Neural crest cell (in vitro differentiated cells): ENCODE results near the gene SLC35A5. TPM values are rescaled to one million over a fixed set of nuclear protein-coding genes. Genes with fewer than 3 reads are reported as not detected.

Experiments
- DNase-seq: peaks from one replicate; pipeline ENCODE4 v3.0.0; 2021; ENCODE audit warnings: low read depth, mixed read lengths, low spot score
- H3K27ac Mint-ChIP-seq: one replicate; pipeline ENCODE4 v1.8.0; 2021; ENCODE audit warnings: mild to moderate bottlenecking, mixed read lengths; ENCODE audit not compliant: unreplicated experiment
- H3K27me3 Mint-ChIP-seq: 2 replicates; pipeline ENCODE4 v1.8.0; 2021; ENCODE audit warnings: low read depth, mild to moderate bottlenecking, mixed read lengths
- H3K36me3 Mint-ChIP-seq: 2 replicates; pipeline ENCODE4 v1.8.0; 2021; ENCODE audit warnings: low read depth, mild to moderate bottlenecking, mixed read lengths
- H3K4me1 Mint-ChIP-seq: 2 replicates; pipeline ENCODE4 v1.8.0; 2021; ENCODE audit warnings: mixed read lengths
- H3K4me3 Mint-ChIP-seq: one replicate; pipeline ENCODE4 v1.8.0; 2021; ENCODE audit warnings: mild to moderate bottlenecking, mixed read lengths
- H3K9me3 Mint-ChIP-seq: 2 replicates; pipeline ENCODE4 v1.8.0; 2021; ENCODE audit warnings: mixed read lengths
- total RNA-seq: library from RNA; stranded (reverse); gene quantifications from 2 replicates; pipeline ENCODE4 v1.2.1, GENCODE V29; 2021
- TF ChIP-seq, protein P1 (sequence below): fragments of 200-600 bp; sonication (generic); conservative IDR thresholded peaks from 2 replicates; pipeline ENCODE4 v1.5.0; 2021; ENCODE audit warnings: antibody characterized with exemption, mild to moderate bottlenecking

SLC35A5 gene
- total RNA-seq, 1 donor from 2014 or later, result 47.6 TPM

DNA sequence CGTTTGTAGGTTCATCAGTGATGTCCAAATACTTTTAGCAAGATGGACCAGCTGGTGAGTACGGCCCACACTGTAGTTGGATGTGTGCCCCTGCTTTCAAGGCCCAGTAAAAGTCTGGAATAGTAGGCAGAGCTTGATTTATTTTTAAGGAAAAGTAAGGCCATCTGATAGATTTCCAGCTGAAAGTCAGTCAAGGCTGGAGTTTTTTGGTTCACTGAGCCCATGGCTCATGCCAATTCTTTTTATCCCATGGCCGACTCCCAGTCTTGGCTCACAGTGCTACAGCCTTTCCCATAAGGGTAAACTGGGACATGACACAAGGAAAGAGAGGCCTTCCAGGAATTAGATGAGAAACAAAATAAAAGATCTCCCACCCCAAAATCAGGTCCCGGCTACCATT, 65.6 kb downstream of the SLC35A5 start:
- Mint-ChIP-seq H3K4me1 (peaks cover 23% of the 10 kb centered on the region), H3K4me3 (no peak overlapping the region), H3K27me3 (no peaks in the 10 kb centered on the region), H3K36me3 (no peaks in the 10 kb centered on the region), H3K9me3 (no peaks in the 10 kb centered on the region), H3K27ac (no peak overlapping the region)
- no peak for DNase-seq
- TF ChIP-seq, protein P1, sequence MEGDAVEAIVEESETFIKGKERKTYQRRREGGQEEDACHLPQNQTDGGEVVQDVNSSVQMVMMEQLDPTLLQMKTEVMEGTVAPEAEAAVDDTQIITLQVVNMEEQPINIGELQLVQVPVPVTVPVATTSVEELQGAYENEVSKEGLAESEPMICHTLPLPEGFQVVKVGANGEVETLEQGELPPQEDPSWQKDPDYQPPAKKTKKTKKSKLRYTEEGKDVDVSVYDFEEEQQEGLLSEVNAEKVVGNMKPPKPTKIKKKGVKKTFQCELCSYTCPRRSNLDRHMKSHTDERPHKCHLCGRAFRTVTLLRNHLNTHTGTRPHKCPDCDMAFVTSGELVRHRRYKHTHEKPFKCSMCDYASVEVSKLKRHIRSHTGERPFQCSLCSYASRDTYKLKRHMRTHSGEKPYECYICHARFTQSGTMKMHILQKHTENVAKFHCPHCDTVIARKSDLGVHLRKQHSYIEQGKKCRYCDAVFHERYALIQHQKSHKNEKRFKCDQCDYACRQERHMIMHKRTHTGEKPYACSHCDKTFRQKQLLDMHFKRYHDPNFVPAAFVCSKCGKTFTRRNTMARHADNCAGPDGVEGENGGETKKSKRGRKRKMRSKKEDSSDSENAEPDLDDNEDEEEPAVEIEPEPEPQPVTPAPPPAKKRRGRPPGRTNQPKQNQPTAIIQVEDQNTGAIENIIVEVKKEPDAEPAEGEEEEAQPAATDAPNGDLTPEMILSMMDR, result no peak

DNA sequence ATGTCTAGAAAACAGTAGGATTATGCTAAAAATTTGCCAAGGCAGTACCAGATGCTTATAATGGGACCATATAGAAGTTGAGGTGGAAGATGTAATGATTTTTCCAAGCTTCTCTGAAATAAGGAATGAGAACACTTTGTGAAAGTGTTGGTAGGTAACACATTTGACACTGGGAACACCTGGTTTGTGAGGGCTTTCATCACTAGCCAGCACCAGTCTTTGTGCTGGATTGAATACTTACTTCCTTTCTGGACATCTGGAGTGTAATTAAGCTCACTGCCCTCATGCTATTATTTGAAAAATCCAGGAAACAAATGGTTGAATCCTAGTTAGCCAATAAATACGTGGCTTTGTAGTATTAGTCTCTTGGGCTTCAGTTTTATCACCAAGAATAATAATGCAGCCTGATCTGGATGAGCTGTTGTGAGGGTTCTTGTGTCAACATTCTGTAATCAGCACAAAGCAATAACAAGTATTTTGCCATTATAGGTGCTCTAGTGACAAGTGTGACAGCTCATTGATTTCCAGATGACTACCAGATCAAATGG, 66.1 kb downstream of the SLC35A5 start:
- H3K4me1 Mint-ChIP-seq, result peaks cover 28% of the 10 kb centered on the region
- DNase-seq, result no peak
- no peak overlapping the region for H3K27ac Mint-ChIP-seq
- H3K4me3 Mint-ChIP-seq, result no peak overlapping the region
- TF ChIP-seq, protein P1, result no peak
- no peaks in the 10 kb centered on the region for H3K9me3 Mint-ChIP-seq
- no peaks in the 10 kb centered on the region for H3K27me3 Mint-ChIP-seq
- H3K36me3 Mint-ChIP-seq, result no peaks in the 10 kb centered on the region

DNA sequence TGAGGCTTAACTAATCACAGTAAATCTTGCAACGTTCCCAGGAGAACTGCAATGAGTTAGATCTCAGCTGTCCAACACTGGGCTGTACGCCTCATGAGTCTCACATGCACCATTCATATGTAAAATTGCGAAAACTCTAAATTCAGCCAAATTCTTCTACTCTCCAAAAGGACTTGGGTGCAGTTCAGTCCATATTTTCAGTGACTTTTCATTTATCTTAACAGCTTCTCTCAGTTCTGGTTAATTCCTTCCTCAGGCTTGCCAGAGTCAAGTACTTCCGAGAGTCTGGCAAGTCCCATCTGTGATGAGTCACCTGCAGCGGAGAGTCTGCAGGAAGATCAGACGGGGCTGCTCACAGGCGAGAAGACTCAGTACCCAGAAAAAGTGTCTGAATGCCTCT, 67.6 kb downstream of the SLC35A5 start:
- Mint-ChIP-seq H3K4me1 (peaks cover 43% of the 10 kb centered on the region), H3K9me3 (no peaks in the 10 kb centered on the region), H3K27me3 (no peaks in the 10 kb centered on the region), H3K36me3 (no peaks in the 10 kb centered on the region), H3K4me3 (no peak overlapping the region), H3K27ac (no peak overlapping the region)
- no peak for DNase-seq
- TF ChIP-seq, protein P1, result no peak

DNA sequence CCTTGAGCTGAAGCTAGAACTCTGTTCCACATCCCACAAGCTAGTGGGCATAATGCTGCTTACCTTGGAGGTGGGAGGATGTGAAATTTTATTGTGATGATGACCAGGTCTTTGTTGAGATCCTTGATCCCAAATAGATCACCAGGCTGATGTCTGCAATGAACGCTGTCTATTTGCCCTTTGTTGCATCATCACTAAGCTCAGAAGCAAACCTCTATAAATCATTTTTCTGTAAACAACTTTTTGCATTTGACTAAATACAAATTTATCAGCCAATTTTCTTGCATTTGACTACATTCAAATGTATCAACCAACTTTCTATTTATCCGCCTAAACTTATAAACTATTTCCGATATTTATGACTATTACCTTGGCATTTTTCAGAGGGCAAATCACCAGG, 69.4 kb downstream of the SLC35A5 start:
- TF ChIP-seq, protein P1, result no peak
- Mint-ChIP-seq H3K36me3 (no peaks in the 10 kb centered on the region), H3K27me3 (no peaks in the 10 kb centered on the region), H3K4me3 (no peak overlapping the region), H3K4me1 (peaks cover 58% of the 10 kb centered on the region), H3K27ac (no peak overlapping the region), H3K9me3 (no peaks in the 10 kb centered on the region)
- no peak for DNase-seq

DNA sequence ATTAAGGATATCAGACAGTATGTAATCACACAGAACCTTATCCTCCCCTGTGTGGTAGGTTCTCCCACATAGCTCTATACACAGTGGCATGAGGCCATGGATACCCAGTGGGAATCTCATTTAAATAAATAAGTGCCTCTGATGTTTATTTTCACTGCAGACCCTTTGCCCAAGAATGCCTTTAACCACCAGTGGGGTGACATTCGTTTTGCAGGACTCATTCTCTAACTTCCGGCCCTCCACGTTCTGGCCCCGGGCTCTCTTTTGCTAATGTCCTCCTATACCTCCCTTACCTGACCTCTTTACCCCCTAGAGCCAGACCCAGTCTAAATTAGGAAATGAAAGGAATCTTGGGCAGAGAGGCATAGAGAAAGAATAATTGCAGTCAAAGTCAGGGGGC, 70.8 kb downstream of the SLC35A5 start:
- Mint-ChIP-seq H3K4me3 (no peak overlapping the region), H3K36me3 (peaks cover 4% of the 10 kb centered on the region), H3K4me1 (peaks cover 67% of the 10 kb centered on the region), H3K27me3 (no peaks in the 10 kb centered on the region), H3K9me3 (no peaks in the 10 kb centered on the region), H3K27ac (no peak overlapping the region)
- DNase-seq, result no peak
- TF ChIP-seq, protein P1, result no peak

DNA sequence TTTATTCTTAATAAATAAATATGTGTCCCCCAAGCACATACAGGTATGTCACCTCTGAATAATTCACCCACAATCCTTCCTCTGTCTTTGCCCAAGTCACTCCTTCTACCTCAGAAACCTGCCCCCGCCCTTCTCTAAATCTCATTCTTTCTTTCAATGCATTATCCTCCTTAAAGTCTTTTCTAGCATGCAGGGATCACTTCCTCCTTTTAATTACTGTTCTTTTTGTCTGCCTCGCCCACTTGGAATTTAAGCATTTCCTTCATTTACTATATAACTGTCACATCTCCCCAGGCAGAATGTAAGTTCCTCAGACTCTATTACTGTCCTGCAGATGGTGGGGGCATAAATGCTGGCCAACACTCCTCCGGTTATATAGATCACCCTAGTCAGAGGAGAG, 71.3 kb downstream of the SLC35A5 start:
- peaks cover 2% of the 10 kb centered on the region for H3K9me3 Mint-ChIP-seq
- DNase-seq, result no peak
- peaks cover 7% of the 10 kb centered on the region for H3K36me3 Mint-ChIP-seq
- H3K4me3 Mint-ChIP-seq, result no peak overlapping the region
- no peak overlapping the region for H3K27ac Mint-ChIP-seq
- TF ChIP-seq, protein P1, result no peak
- no peaks in the 10 kb centered on the region for H3K27me3 Mint-ChIP-seq
- peaks cover 66% of the 10 kb centered on the region for H3K4me1 Mint-ChIP-seq
